ENCODE measurements around the gene KCNQ2.

The KCNQ2 gene

GRCh38 chr20:63495167-63495720 lies 22.8 kb upstream of the KCNQ2 start:
- 95% methylated on average over 8 of the region's 8 CpGs for WGBS

GRCh38 chr20:63494420-63495166 lies 22.1 kb upstream of the KCNQ2 start:
- Histone ChIP-seq H3K9me3 (ENCODE audit: insufficient read depth, low read depth, low read length) (no peaks in the 10 kb centered on the region), H3K27me3 (ENCODE audit: insufficient read depth, low read length) (peaks cover 44% of the 10 kb centered on the region), H3K4me3 (ENCODE audit: low read length) (no peak overlapping the region), H3K27ac (ENCODE audit: low read depth, low read length) (no peak overlapping the region), H3K4me1 (ENCODE audit: insufficient read depth, low read length) (no peaks in the 10 kb centered on the region), H3K36me3 (ENCODE audit: insufficient read depth, low read length) (peaks cover 7% of the 10 kb centered on the region; the same call in 1 of the 2 replicates), H3K9ac (ENCODE audit: low read depth, low read length) (no peak overlapping the region)
- 94% methylated on average over 51 of the region's 51 CpGs for WGBS

More at GRCh38 chr20:63495167-63495720, 22.8 kb upstream of the KCNQ2 start:
- no peak overlapping the region for H3K9ac ChIP-seq (ENCODE audit: low read depth, low read length)
- H3K4me1 ChIP-seq (ENCODE audit: insufficient read depth, low read length): no peaks in the 10 kb centered on the region
- H3K4me3 ChIP-seq (ENCODE audit: low read length): no peak overlapping the region
- no peak overlapping the region for H3K27ac ChIP-seq (ENCODE audit: low read depth, low read length)
- peaks cover 47% of the 10 kb centered on the region for H3K27me3 ChIP-seq (ENCODE audit: insufficient read depth, low read length)
- H3K9me3 ChIP-seq (ENCODE audit: insufficient read depth, low read depth, low read length): no peaks in the 10 kb centered on the region
- peaks cover 7% of the 10 kb centered on the region; the same call in 1 of the 2 replicates for H3K36me3 ChIP-seq (ENCODE audit: insufficient read depth, low read length)

GRCh38 chr20:63494084-63494419 lies 21.6 kb upstream of the KCNQ2 start:
- H3K9ac ChIP-seq (ENCODE audit: low read depth, low read length): no peak overlapping the region
- no peaks in the 10 kb centered on the region for H3K4me1 ChIP-seq (ENCODE audit: insufficient read depth, low read length)
- no peak overlapping the region for H3K27ac ChIP-seq (ENCODE audit: low read depth, low read length)
- peaks cover 45% of the 10 kb centered on the region for H3K27me3 ChIP-seq (ENCODE audit: insufficient read depth, low read length)
- 91% methylated on average over 7 of the region's 7 CpGs for WGBS
- H3K9me3 ChIP-seq (ENCODE audit: insufficient read depth, low read depth, low read length): no peaks in the 10 kb centered on the region
- no peak overlapping the region for H3K4me3 ChIP-seq (ENCODE audit: low read length)
- H3K36me3 ChIP-seq (ENCODE audit: insufficient read depth, low read length): peaks cover 7% of the 10 kb centered on the region; the same call in 1 of the 2 replicates

GRCh38 chr20:63493563-63494020 lies 21.1 kb upstream of the KCNQ2 start:
- 86% methylated on average over 13 of the region's 13 CpGs for WGBS
- H3K4me1 ChIP-seq (ENCODE audit: insufficient read depth, low read length): peaks cover 3% of the 10 kb centered on the region; the same call in 1 of the 2 replicates
- no peaks in the 10 kb centered on the region for H3K9me3 ChIP-seq (ENCODE audit: insufficient read depth, low read depth, low read length)
- H3K36me3 ChIP-seq (ENCODE audit: insufficient read depth, low read length): peaks cover 7% of the 10 kb centered on the region; the same call in 1 of the 2 replicates
- no peak overlapping the region for H3K4me3 ChIP-seq (ENCODE audit: low read length)
- H3K27me3 ChIP-seq (ENCODE audit: insufficient read depth, low read length): peaks cover 45% of the 10 kb centered on the region
- H3K9ac ChIP-seq (ENCODE audit: low read depth, low read length): no peak overlapping the region
- no peak overlapping the region for H3K27ac ChIP-seq (ENCODE audit: low read depth, low read length)

- no peak overlapping the region for H3K4me3 ChIP-seq (ENCODE audit: low read length)
- peaks cover 7% of the 10 kb centered on the region; the same call in 1 of the 2 replicates for H3K36me3 ChIP-seq (ENCODE audit: insufficient read depth, low read length)
- H3K4me1 ChIP-seq (ENCODE audit: insufficient read depth, low read length): peaks cover 5% of the 10 kb centered on the region; the same call in 1 of the 2 replicates
- H3K27ac ChIP-seq (ENCODE audit: low read depth, low read length): no peak overlapping the region
- no peaks in the 10 kb centered on the region for H3K9me3 ChIP-seq (ENCODE audit: insufficient read depth, low read depth, low read length)
- peaks cover 42% of the 10 kb centered on the region for H3K27me3 ChIP-seq (ENCODE audit: insufficient read depth, low read length)
- H3K9ac ChIP-seq (ENCODE audit: low read depth, low read length): no peak overlapping the region
- 93% methylated on average over 14 of the region's 14 CpGs for WGBS
These were observed 20.5 kb upstream of the KCNQ2 start for GRCh38 chr20:63492982-63493381.

GRCh38 chr20:63492518-63492917 lies 20.1 kb upstream of the KCNQ2 start:
- peaks cover 7% of the 10 kb centered on the region; the same call in 1 of the 2 replicates for H3K36me3 ChIP-seq (ENCODE audit: insufficient read depth, low read length)
- 90% methylated on average over 2 of the region's 2 CpGs for WGBS

GRCh38 chr20:63491635-63492230 lies 19.3 kb upstream of the KCNQ2 start:
- 66% methylated on average over 4 of the region's 4 CpGs for WGBS
- Histone ChIP-seq H3K36me3 (ENCODE audit: insufficient read depth, low read length) (peaks cover 7% of the 10 kb centered on the region; the same call in 1 of the 2 replicates), H3K9ac (ENCODE audit: low read depth, low read length) (no peak overlapping the region), H3K27ac (ENCODE audit: low read depth, low read length) (no peak overlapping the region), H3K27me3 (ENCODE audit: insufficient read depth, low read length) (peaks cover 39% of the 10 kb centered on the region), H3K9me3 (ENCODE audit: insufficient read depth, low read depth, low read length) (no peaks in the 10 kb centered on the region), H3K4me1 (ENCODE audit: insufficient read depth, low read length) (peaks cover 5% of the 10 kb centered on the region; the same call in 1 of the 2 replicates), H3K4me3 (ENCODE audit: low read length) (no peak overlapping the region)

More at GRCh38 chr20:63492518-63492917, 20.1 kb upstream of the KCNQ2 start:
- Histone ChIP-seq H3K4me3 (ENCODE audit: low read length) (no peak overlapping the region), H3K27ac (ENCODE audit: low read depth, low read length) (no peak overlapping the region), H3K4me1 (ENCODE audit: insufficient read depth, low read length) (peaks cover 5% of the 10 kb centered on the region; the same call in 1 of the 2 replicates), H3K9ac (ENCODE audit: low read depth, low read length) (no peak overlapping the region), H3K27me3 (ENCODE audit: insufficient read depth, low read length) (peaks cover 42% of the 10 kb centered on the region), H3K9me3 (ENCODE audit: insufficient read depth, low read depth, low read length) (no peaks in the 10 kb centered on the region)

- WGBS: 85% methylated on average over 4 of the region's 4 CpGs
- Histone ChIP-seq H3K27me3 (ENCODE audit: insufficient read depth, low read length) (peaks cover 33% of the 10 kb centered on the region), H3K9ac (ENCODE audit: low read depth, low read length) (no peak overlapping the region), H3K9me3 (ENCODE audit: insufficient read depth, low read depth, low read length) (no peaks in the 10 kb centered on the region), H3K4me1 (ENCODE audit: insufficient read depth, low read length) (peaks cover 5% of the 10 kb centered on the region; the same call in 1 of the 2 replicates), H3K36me3 (ENCODE audit: insufficient read depth, low read length) (peaks cover 7% of the 10 kb centered on the region; the same call in 1 of the 2 replicates), H3K4me3 (ENCODE audit: low read length) (no peak overlapping the region), H3K27ac (ENCODE audit: low read depth, low read length) (no peak overlapping the region)
These were observed 18.6 kb upstream of the KCNQ2 start for GRCh38 chr20:63491078-63491477.

GRCh38 chr20:63490416-63490815 lies 18.0 kb upstream of the KCNQ2 start:
- H3K36me3 ChIP-seq (ENCODE audit: insufficient read depth, low read length): peaks cover 7% of the 10 kb centered on the region; the same call in 1 of the 2 replicates

GRCh38 chr20:63488315-63489251 lies 16.1 kb upstream of the KCNQ2 start:
- no peak overlapping the region for H3K9ac ChIP-seq (ENCODE audit: low read depth, low read length)
- no peaks in the 10 kb centered on the region for H3K9me3 ChIP-seq (ENCODE audit: insufficient read depth, low read depth, low read length)
- 23% methylated on average over 83 of the region's 83 CpGs for WGBS
- H3K4me3 ChIP-seq (ENCODE audit: low read length): peak overlapping the region; percentile 42
- H3K27me3 ChIP-seq (ENCODE audit: insufficient read depth, low read length): peaks cover 29% of the 10 kb centered on the region
- H3K27ac ChIP-seq (ENCODE audit: low read depth, low read length): no peak overlapping the region
- peaks cover 7% of the 10 kb centered on the region; the same call in 1 of the 2 replicates for H3K36me3 ChIP-seq (ENCODE audit: insufficient read depth, low read length)
- peaks cover 5% of the 10 kb centered on the region; the same call in 1 of the 2 replicates for H3K4me1 ChIP-seq (ENCODE audit: insufficient read depth, low read length)

More at GRCh38 chr20:63490416-63490815, 18.0 kb upstream of the KCNQ2 start:
- H3K27me3 ChIP-seq (ENCODE audit: insufficient read depth, low read length): peaks cover 29% of the 10 kb centered on the region
- 91% methylated on average over 24 of the region's 24 CpGs for WGBS
- H3K4me1 ChIP-seq (ENCODE audit: insufficient read depth, low read length): peaks cover 5% of the 10 kb centered on the region; the same call in 1 of the 2 replicates
- no peaks in the 10 kb centered on the region for H3K9me3 ChIP-seq (ENCODE audit: insufficient read depth, low read depth, low read length)
- no peak overlapping the region for H3K27ac ChIP-seq (ENCODE audit: low read depth, low read length)
- no peak overlapping the region for H3K4me3 ChIP-seq (ENCODE audit: low read length)
- H3K9ac ChIP-seq (ENCODE audit: low read depth, low read length): no peak overlapping the region

All from HUES64 (cell line).